Stimulated activated CD4-positive, alpha-beta T cell treated with anti-CD3 and anti-CD28 coated beads, Interleukin-4, amount 100 ng/mL, for 24 hours (primary cell): ENCODE data around the gene TULP4.
"Not testable (repeated sequence)": the region's sequence is repeated elsewhere in the genome, so short reads cannot be mapped to it uniquely, and the experiment has no call there.

Source experiments
- DNase-seq: peaks from one replicate; pipeline ENCODE4 v3.0.0-alpha.2; 2020

Gene TULP4

DNA sequence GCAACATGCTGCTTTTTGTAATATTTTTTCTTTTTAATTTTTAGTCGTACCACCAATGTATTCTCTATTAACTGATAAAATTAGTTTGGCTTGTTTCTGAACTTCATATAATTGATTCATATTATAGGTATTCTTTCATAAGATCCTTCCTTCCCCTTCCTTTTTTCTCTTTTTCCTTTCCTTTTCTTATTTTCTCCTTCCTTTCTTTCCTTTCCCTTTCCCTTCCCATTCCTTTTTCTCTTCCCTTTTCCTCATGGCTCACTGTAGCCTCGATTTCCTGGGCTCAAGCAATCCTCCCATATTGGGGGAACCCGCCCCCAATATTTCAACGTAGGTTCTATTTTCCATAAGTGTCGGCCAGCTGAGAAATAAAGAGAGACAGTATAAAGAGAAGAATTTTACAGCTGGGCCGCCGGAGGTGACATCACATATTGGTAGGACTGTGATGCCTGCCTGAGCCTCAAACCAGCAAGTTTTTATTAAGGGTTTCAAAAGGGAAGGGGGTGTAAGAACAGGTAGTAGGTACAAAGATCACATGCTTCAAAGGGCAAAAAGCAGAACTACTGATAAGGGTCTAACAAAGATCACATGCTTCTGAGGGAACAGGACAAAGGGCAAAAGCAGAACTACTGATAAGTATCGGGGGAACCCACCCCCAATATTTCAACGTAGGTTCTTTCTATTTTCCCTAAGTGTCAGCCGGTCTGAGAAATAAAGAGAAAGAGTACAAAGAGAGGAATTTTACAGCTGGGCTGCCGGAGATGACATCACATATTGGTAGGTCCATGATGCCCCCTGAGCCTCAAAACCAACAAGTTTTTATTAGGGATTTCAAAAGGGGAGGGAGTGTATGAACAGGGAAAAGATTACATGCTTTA lies 16.1 kb upstream of the TULP4 start:
- not testable (repeated sequence) for DNase-seq

DNA sequence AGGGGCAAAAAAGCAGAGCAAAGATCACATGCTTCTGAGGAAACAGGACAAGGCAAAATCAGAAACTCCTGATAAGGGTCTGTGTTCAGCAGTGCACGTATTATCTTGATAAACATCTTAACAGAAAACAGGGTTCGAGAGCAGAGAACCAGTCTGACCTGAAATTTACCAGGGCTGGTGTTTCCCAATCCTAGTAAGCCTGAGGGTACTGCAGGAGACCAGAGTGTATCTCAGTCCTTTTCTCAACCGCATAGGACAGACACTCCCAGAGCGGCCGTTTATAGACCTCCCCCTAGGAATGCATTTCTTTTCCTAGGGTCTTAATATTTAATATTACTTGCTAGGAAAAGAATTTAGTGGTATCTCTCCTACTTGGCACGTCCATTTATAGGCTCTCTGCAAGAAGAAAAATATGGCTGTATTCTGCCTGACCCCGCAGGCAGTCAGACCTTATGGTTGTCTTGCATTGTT lies 15.4 kb upstream of the TULP4 start:
- DNase-seq = not testable (repeated sequence)

DNA sequence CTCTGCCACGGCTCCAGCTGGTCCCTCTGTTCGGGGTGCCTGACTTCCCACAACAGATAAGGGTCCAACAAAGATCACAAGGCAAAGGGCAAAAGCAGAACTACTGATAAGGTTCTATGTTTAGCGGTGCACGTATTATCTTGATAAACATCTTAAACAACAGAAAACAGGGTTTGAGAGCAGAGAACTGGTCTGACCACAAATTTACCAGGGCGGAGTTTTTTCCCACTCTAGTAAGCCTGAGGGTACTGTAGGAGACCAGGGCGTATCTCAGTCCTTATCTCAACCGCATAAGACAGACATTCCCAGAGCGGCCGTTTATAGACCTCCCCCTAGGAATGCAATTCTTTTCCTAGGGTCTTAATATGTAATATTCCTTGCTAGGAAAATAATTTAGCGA lies 14.6 kb upstream of the TULP4 start:
- DNase-seq = not testable (repeated sequence)

DNA sequence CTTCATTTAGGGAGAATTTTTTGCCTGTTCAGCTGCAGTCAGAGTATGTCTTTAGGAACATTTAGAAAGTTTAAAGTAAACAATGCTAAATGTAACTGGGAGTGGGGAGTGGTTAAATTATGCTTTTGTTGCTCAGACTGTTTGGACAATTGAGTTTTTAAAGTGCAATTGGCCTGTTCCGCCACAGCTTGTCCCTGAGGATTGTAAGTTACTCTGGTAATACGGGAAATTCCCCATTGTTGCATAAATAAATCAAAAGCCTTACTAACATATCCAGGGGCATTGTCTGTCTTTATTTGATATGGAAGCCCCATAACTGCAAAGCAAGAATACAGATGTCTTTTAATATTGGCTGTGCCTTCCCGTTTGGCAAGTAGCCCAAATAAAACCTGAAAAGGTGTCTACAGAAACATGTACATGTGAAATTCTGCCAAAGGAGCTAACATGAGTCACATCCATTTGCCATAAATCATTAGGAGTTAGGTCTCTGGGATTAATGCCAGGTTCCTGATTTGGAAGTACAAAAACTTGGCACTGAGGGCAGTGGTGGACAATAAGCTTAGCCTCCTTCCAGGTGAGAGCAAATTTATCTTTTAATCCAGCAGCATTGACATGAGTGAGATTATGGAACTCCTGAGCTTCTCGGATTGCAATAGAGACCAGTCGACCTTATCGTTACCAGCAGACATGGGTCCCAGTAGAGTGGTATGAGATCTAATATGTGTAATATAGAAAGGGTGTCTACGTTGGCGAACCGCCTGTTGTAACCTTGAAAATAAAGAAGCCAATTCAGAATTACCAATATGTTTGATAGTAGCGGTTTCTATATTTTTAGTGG lies 11.7 kb upstream of the TULP4 start:
- not testable (repeated sequence) for DNase-seq

DNA sequence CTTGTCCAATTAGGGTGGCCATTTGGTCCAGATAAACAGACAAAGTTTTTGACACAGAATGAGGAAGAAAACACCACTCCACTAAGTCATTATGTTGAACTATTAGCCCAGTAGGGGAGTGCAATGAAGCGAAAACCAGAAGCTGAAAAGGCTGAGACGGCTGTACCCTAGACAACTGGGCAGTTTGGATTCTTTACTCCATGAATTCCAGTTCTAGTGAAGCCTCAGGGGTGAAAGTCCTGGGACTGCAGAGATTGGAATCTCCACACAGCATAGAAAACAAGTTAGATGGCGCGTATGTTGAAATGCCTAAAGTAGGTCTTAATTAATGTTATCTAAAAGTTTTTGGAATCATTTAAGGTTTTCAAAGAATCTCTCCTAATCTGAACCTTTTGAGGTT lies 10.7 kb upstream of the TULP4 start:
- not testable (repeated sequence) for DNase-seq

DNA sequence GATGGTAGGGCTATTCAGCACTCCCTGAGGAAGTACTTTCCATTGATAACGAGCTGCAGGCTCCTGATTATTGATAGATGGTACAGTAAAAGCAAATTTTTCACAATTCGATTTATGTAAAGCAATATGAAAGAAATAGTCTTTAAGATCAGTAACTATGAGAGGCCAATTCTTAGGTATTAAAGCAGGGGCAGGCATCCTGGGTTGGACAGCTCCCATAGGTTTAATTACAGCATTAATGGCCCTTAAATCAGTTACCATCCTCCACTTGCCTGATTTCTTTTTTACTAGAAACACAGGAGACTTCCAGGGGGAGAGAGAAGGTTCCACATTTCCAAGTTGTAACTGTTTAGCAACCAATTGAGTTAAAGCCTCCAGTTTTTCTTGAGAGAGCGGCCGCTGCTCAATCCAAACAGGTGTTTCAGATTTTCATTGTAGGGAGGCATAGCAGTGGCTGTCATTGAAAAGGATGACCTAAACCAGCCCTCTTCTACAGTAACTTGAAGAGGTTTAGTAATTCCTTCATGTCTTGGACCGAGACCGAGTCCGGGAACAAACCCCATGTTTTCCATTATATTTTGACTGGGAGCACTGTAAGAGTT lies 10.0 kb upstream of the TULP4 start:
- DNase-seq = not testable (repeated sequence)

DNA sequence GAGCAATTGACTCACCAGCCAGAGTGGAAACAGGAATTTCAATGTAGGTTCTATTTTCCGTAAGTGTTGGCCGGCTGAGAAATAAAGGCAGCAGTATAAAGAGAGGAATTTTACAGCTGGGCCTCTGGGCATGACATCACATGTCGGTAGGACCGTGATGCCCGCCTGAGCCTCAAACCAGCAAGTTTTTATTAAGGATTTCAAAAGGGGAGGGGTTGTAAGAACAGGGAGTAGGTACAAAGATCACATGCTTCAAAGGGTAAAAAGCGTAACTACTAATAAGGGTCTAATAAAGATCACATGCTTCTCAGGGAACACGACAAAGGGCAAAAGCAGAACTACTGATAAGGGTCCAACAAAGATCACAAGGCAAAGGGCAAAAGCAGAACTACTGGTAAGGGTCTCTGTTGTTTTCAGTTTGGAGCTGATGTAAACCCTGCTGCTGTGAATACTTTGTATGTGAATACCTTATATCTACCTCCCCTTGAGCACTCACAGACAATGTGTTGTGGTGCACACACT lies 9.0 kb upstream of the TULP4 start:
- no peak for DNase-seq

DNA sequence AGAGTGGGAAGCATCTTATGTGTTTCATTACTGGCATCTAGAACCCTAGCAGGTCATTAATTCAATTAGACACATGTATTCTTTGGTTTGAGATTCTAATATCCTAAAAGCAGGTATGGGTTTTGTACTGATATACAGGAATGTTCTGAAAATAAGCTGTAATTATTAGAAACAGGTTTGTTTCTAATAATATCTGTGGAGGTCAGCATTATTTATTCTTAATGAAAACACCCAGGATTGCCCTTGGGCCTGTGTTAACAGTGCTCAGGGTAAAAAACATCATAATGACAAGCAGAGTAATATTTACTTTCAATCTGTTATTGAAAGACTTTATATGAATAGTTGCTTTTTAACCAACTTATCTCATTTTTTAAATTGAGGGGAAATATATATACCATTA lies 8.0 kb upstream of the TULP4 start:
- no peak for DNase-seq

DNA sequence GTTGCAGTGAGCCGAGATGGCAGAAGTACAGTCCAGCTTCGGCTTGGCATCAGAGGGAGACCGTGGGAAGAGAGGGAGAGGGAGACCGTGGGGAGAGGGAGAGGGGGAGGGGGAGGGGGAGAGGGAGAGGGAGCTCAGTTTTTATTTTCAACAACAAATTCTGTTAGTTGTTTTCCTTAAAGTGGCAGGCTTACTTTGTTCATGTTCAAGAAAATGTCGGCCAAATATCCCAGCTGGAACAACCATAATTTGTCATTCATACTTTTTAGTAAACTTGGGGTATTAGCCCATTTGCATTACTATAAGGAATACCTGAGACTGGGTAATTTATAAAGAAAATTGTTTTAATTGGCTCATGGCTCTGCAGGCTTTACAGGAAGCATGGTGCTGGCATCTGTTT lies 2.5 kb upstream of the TULP4 start:
- DNase-seq = no peak

DNA sequence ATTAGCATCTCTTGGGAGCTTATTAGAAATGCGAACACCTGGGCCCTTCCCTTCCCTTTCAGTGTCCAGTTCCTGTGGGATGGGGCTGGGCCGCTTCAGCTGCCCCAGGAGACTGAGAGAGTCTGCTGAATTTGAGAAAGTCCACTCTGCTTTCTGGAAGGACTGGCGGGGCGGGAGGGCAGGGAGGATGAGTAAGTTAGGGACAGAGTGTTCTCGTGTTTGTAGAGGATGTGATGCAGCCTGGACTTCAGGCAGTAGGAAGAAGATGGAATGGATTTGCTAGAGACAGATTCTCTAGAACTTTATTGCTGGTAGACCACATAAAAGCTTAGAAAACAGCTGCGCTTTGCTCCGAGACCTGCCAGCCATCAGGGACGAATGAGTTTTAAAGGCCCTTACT lies 1.1 kb upstream of the TULP4 start:
- no peak for DNase-seq

DNA sequence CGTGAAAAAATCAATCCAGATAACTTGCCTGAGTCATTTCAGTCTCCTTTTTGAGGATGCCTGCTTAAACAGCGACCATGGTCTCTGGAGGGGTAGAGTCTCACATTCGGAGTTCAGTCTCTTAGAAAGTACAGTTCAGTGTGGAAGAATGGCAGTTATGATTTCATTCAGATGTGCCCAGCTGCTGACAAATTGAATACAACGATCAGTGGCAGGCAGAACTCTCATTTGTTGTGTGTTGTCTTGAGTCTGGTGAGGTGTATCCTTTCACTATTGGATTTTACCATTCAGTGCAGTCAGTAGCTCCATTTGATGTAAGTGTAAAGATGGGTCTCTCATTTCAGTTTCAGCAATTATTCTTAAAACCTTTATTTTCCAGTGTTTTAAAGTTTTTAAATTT lies 639 bp upstream of the TULP4 start:
- DNase-seq = no peak

DNA sequence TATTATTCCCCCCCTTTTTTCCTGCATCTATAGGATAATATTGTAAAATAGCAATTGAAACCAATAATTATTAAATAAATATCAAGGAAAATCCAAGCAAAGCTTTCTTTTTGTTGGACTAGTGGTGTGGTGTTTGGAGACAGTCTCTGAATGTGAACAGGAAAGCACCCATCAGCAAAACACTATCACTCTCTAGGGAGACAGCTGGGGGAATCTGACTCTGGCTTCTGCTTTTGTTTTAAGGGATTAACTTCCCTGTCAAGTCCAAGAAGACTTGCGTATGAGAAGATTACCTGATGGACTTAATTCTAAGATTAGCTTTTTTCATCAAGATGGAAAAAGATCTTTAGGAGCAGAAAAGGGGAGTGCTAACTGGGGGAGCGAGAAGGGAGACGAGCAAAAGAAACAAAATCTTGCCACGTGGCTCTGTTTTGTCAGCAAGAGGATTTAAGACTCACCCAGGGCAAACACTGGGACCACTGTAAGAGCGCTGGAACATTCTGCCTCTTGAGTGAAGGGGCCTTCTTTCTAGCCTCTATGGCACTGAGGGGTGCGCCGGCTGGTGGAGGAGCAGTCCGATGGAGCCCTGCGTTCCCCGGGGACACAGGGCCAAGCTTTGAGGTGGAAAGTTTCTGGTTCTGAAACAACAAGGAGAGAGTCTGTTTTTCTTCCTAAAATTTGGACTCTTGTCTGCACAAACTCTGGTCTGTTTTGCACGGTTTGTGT lies 570 bp downstream of the TULP4 start:
- no peak for DNase-seq

DNA sequence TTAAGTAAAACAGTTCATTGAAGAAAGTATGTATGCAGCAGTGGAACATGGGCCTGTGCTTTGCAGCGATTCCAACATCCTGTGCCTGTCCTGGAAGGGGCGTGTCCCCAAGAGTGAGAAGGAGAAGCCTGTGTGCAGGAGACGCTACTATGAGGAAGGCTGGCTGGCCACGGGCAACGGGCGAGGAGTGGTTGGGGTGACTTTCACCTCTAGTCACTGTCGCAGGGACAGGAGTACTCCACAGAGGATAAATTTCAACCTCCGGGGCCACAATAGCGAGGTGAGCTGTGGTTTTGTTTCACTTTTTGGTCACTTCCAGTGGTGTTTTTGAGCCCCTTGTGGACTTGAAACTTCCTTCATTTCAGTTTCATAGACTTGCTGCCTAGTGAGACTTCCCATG lies 1.7 kb downstream of the TULP4 start:
- no peak for DNase-seq

DNA sequence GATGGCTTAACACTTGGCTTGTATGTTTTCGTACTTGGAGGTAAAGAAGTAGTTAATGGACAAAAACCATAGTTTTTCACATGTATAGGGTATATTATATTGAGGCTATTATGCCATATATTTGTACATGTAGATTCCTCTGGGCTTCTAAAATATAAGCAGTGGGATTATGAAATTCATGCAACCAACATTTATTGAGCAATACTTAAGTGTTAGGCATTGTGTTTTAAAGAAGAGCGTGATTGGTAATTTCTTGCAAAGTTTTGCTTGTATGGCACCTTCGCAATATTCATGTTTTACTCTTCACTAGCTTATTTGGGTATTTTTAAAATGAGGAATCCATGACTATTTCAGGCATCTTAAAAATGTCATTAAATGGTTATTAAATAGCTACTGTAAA lies 2.5 kb downstream of the TULP4 start:
- DNase-seq = no peak

DNA sequence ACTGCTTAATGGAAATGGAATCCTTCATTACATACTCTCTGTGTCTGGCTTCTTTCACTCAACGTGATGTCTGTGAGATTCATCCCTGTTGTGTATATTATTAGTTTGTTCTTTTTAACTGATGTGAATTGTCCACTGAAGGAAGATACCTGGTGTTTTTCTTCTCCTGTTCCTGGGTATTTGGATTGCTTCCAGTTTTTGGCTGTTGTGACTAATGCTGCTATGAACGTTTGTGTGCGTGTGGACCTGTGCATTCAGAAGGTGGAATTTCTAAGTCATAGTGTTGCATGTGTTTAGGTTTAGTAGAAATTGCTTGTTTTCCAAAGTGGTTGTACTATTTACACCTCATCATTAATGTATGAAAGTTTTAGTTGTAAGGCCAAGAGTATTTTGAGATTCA lies 3.8 kb downstream of the TULP4 start:
- DNase-seq = no peak

DNA sequence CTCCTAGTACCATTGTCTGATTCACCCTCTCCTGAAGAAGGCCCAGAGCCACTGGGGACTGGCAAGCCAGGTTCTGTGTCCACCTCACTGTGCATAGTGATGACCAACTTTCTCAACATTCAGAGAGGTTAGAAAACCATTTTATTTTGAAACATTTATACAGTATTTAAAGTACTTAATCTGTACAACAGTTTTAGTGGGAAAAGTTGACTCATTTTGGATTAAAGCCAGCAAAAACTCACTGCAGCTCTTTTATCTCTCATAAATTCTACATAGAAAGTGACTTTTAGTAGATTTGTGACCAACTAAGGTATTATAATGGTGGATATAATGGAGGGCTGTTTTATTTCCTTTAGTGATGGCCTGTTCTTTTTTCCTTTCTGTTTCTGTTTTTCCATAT lies 9.7 kb downstream of the TULP4 start:
- DNase-seq = no peak

DNA sequence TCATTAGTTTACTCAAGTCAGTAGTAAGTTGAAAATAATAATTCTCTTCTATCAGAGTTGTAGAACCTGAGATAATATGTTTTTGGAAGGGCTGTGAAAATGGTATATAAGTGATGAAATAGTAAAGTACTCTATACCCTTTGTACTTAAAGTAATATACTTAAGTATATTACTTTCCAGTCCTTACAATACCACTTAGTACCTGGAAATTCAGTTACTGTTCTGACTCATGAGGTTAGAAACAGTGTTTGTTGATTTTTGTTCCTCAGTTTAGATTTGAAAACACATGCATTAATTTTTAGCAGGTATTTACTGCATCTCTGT lies 10.1 kb downstream of the TULP4 start:
- no peak for DNase-seq

DNA sequence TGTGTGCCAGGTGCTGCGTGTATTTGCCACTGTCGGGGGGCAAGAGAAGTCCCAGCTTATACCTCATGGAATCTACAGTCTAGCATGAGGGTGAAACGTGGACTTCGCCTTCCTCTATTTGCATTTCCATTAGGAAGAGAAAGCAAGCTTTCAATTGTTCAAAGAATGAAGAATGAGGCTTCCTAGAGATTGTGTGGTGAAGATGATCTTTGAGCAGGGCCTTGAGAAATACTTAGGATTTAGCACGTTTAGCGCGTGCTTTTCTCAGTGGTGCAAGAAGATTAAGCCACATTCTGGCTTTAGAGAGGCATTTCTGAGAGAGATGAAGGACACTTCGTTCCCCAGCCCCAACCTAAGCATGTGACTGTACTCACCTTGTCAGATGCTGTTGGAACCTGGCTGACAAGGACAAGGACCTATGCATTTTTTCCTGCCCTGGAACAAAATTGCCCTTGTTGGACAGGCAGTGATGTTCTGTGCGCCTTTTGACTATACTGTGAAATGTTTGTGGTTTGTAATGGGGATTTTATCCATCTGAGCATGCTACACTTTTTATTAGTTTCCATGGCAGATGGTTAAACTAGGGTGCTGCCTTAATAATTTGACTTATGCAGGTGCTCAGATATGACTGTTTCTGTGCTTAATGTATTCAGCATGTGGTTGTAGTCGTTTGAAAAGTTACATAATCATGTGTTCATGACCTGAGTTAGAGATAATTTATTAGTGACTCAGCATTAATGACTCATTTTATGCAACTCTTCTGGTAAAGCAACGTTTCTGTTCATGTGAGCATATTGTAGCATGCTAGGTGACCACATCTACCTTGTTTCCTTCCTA lies 10.7 kb downstream of the TULP4 start:
- DNase-seq = no peak

DNA sequence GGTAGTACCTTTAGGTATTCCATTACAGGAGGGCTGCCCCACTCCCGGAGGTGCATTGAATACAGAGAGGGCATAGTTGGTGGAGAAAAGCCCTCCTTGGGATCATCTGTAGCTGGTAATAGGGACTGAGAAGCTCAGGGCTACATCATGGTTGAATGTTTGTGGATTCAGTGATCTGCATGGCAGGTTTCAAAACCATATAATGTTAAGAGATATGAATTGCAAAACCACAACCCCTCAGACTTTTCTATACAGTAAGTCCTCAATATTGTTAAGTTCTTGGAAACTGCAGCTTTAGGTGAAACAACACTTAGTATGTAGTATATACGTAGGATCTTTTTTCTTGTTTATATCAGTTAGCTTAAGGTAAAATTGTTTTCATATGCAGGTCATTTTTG lies 11.3 kb downstream of the TULP4 start:
- no peak for DNase-seq

DNA sequence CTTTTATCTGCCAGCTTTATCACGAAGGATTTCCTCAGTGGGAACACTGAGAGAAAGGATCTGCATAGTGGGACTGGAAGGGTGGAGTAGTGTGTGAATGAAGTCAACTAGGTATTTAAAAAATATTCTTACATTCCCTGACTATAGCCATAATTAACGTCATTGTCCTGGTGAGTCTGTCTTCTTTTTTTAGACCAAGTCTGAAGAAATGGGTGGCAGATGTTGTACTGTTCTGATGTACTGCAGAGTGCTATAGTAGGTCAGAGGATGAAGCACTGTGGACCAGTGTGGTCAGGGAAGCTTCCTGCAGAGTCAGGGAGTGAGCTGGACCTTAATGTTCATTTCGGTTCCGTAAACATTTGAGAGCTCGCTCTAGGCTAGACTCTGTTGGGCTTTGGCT lies 11.9 kb downstream of the TULP4 start:
- DNase-seq = no peak

DNA sequence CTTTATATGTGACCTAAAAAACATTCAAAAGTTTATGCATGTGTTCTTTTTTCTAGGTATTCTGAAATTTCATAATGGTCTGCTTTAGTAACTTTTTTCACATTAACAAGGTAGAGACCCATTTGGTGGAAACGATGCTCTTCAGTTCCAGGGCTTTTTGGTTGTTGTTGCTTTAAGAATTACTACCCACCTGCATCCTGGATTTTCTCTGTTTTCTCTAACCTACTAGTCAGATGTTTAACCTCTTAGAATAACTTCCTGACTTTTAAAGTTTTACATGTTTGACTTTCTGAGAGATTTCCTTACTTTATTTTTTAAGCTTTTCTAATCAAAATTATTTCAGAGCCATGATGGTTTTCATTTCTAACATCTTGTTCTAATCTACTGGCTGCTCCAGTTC lies 14.9 kb downstream of the TULP4 start:
- DNase-seq = no peak

DNA sequence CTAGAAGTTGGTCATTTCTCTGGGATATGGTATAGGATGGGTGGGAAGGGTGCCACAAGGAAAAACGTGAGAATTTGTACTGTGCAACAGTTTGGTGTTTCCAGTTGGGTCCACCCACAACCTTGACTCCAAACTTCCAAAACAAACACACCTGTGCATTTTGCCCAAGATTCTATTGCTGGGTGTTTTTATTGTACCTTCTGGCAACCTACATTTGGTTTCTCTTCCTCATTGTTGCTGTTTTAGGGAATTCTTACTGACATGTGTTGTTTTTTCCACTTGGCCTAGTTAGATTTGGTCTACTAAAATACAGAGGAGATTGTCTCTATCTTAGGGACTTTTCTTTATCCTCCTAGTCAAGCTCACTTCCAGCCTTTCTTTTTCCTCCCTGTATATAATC lies 16.7 kb downstream of the TULP4 start:
- no peak for DNase-seq
